Measurements from ENCODE around the gene ZNF28. TPM values are rescaled to one million over a fixed set of nuclear protein-coding genes. Genes with fewer than 3 reads are reported as not detected.

The ZNF28 gene
- total and polyA plus RNA-seq, 9 of the 15 experiments (the other 6 are each of a cell fraction or from before 2014, with no cell fraction given) = 19.4 to 38.5 (median 31.5) TPM

DNA sequence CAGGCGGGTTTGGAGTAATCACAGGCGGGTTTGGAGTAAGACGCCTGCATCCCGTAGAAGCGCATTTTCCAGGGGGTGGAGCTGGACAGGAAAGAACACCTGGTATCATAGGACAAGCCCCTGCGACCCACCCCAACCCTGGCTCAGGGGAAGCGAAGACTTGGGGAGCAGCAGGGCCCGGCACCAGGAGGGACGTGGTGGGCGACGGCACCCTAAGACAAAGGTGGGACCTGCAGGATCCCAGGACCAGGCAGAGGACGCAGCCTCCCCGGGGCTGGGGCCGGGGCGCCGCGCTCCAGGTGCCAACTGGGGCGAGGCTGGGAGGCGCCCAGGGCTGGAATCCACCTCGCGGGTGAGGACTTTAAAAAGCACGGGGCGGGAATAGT is 35.4 kb downstream of the ZNF28 start (continued):
- TF ChIP-seq ARID4B (CRISPR knock-in tag; IDR thresholded peaks at IDR 0.05) (0 out of 2 replicates have a peak, but pooled peaks have one; percentile 1), FOS (IDR thresholded peaks at IDR 0.05; ENCODE audit: extremely low read depth, insufficient read length) (no peak), LARP7 (IDR thresholded peaks at IDR 0.05) (no peak), ZNF551 (CRISPR knock-in tag; IDR thresholded peaks at IDR 0.05) (no peak), KDM4B (IDR thresholded peaks at IDR 0.05; ENCODE audit: borderline replicate concordance in 2 of 2, low read depth in 1 of 2) (no peak), ZNF3 (CRISPR knock-in tag; IDR thresholded peaks at IDR 0.05) (no peak), RBFOX2 (IDR thresholded peaks at IDR 0.05; ENCODE audit: low read depth, low read length) (peak; percentile 58), ZNF57 (CRISPR knock-in tag; IDR thresholded peaks at IDR 0.05) (no peak), ZNF347 (CRISPR knock-in tag; IDR thresholded peaks at IDR 0.05; ENCODE audit: low read depth) (no peak), NFYB (IDR thresholded peaks at IDR 0.05; ENCODE audit: extremely low read depth, insufficient read length) (no peak), BRF1 (IDR thresholded peaks at IDR 0.05; ENCODE audit: borderline replicate concordance, extremely low read depth, insufficient read length) (no peak)
- TF ChIP-seq, protein P1, sequence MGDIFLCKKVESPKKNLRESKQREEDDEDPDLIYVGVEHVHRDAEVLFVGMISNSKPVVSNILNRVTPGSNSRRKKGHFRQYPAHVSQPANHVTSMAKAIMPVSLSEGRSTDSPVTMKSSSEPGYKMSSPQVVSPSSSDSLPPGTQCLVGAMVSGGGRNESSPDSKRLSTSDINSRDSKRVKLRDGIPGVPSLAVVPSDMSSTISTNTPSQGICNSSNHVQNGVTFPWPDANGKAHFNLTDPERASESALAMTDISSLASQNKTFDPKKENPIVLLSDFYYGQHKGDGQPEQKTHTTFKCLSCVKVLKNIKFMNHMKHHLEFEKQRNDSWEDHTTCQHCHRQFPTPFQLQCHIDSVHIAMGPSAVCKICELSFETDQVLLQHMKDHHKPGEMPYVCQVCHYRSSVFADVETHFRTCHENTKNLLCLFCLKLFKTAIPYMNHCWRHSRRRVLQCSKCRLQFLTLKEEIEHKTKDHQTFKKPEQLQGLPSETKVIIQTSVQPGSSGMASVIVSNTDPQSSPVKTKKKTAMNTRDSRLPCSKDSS (IDR thresholded peaks at IDR 0.05; ENCODE audit: low read depth, partially characterized antibody) = no peak
- TF ChIP-seq, protein P2, sequence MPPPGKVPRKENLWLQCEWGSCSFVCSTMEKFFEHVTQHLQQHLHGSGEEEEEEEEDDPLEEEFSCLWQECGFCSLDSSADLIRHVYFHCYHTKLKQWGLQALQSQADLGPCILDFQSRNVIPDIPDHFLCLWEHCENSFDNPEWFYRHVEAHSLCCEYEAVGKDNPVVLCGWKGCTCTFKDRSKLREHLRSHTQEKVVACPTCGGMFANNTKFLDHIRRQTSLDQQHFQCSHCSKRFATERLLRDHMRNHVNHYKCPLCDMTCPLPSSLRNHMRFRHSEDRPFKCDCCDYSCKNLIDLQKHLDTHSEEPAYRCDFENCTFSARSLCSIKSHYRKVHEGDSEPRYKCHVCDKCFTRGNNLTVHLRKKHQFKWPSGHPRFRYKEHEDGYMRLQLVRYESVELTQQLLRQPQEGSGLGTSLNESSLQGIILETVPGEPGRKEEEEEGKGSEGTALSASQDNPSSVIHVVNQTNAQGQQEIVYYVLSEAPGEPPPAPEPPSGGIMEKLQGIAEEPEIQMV (tag; conservative IDR thresholded peaks at IDR 0.05; ENCODE audit: low read depth) = no peak

Data from K562 (cell line).